HFFc6 (cell line): ENCODE measurements around the gene SBNO2. TPM values are rescaled to one million over a fixed set of nuclear protein-coding genes. Genes with fewer than 3 reads are reported as not detected.

Experiments used
- DNase-seq: peaks from one replicate; pipeline ENCODE4 v3.0.0-alpha.2; 2018
- H3K27ac Mint-ChIP-seq: 2 replicates; pipeline ENCODE4 v1.8.0; 2020; ENCODE audit warnings: mild to moderate bottlenecking, mixed read lengths
- H3K27me3 Mint-ChIP-seq: 2 replicates; pipeline ENCODE4 v1.8.0; 2021; ENCODE audit warnings: mild to moderate bottlenecking, moderate library complexity, mixed read lengths; ENCODE audit not compliant: insufficient read depth
- H3K36me3 Mint-ChIP-seq: 2 replicates; pipeline ENCODE4 v1.8.0; 2021; ENCODE audit warnings: low read depth, mixed read lengths
- H3K4me1 Mint-ChIP-seq: 2 replicates; pipeline ENCODE4 v1.8.0; 2020; ENCODE audit warnings: low read depth, mixed read lengths
- H3K4me3 Mint-ChIP-seq: 2 replicates; pipeline ENCODE4 v1.8.0; 2020; ENCODE audit warnings: mild to moderate bottlenecking, moderate library complexity, mixed read lengths
- H3K9me3 Mint-ChIP-seq: 2 replicates; pipeline ENCODE4 v1.8.0; 2020; ENCODE audit warnings: mild to moderate bottlenecking, mixed read lengths
- CTCF ChIP-seq: fragments of 200-600 bp; sonication (generic); IDR thresholded peaks from 2 replicates; pipeline ENCODE4 v1.5.0; 2021; ENCODE audit warnings: antibody characterized with exemption, mild to moderate bottlenecking
- total RNA-seq, 6 experiments: library from RNA; stranded (reverse); fragmentation: NEBNext Ultra II Directional; extraction: Animal tissue kit (Norgen Biotek cat#: 25700); gene quantifications; 2 replicates in 1 of 6; 3 replicates in 5 of 6; pipeline ENCODE4 v1.2.3, GENCODE V29; 2021

SBNO2 gene
- total RNA-seq, 6 experiments from 2014 or later: 33.7 to 49.8 (median 41.5) TPM

GRCh38 chr19:1151037-1151724, 22.9 kb downstream of the SBNO2 start:
- Mint-ChIP-seq H3K27me3 (no peaks in the 10 kb centered on the region), H3K36me3 (no peaks in the 10 kb centered on the region), H3K27ac (no peak overlapping the region), H3K4me1 (no peaks in the 10 kb centered on the region), H3K9me3 (no peaks in the 10 kb centered on the region), H3K4me3 (no peak overlapping the region)
- DNase-seq: no peak
- no peak for TF ChIP-seq CTCF

- no peak for DNase-seq
- no peak overlapping the region for H3K4me3 Mint-ChIP-seq
- H3K36me3 Mint-ChIP-seq: no peaks in the 10 kb centered on the region
- no peaks in the 10 kb centered on the region for H3K9me3 Mint-ChIP-seq
- no peak for TF ChIP-seq CTCF
- peaks cover 2% of the 10 kb centered on the region; the same call in 1 of the 2 replicates for H3K27me3 Mint-ChIP-seq
- no peaks in the 10 kb centered on the region for H3K4me1 Mint-ChIP-seq
- H3K27ac Mint-ChIP-seq: no peak overlapping the region
These were observed 23.6 kb downstream of the SBNO2 start for GRCh38 chr19:1150333-1151036.

DNA sequence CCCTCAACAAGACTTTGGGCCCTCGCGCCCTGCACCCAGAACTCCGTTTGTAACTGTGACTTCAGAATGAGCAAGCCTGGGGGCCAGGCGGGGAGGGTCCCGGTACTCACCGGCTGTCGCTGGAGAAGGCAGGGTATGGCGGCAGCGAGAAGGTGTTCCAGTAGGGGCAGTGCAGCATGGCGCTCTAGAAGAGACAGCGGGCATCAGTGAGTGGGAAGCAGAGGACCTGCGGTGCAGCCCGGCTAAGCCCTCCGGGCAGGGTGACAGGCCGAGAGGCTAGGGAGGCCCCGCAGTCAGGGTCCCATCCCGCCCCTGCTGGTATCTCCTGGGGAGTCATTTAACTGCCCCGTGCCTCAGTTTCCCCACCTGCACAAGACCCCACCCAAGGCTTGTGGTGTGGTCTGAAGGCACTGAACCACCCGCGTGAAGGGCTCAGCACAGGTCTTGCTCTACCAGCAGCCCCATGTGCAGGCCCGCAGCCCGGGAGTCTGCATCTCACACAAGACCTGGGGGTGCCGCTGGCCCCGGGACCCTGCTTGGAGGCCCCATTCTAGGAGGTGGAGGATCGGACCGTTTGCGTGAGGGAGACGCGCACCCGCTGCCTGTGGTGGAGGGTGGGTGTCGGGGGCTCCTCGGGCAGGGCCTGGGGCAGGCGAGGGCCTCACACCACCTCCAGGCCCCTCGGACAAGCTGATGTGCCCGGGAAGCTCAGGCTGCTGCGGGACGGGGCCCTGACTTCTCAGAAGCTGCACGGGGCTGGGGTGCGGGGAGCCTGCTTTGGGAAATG, 24.6 kb downstream of the SBNO2 start:
- peaks cover 7% of the 10 kb centered on the region for H3K36me3 Mint-ChIP-seq
- no peak for TF ChIP-seq CTCF
- no peak overlapping the region for H3K27ac Mint-ChIP-seq
- H3K4me1 Mint-ChIP-seq: 0 out of 2 replicates have a peak, but pooled peaks cover 4% of the 10 kb centered on the region
- DNase-seq: no peak
- no peak overlapping the region for H3K4me3 Mint-ChIP-seq
- H3K9me3 Mint-ChIP-seq: peaks cover 4% of the 10 kb centered on the region; the same call in 1 of the 2 replicates
- H3K27me3 Mint-ChIP-seq: peaks cover 3% of the 10 kb centered on the region

DNA sequence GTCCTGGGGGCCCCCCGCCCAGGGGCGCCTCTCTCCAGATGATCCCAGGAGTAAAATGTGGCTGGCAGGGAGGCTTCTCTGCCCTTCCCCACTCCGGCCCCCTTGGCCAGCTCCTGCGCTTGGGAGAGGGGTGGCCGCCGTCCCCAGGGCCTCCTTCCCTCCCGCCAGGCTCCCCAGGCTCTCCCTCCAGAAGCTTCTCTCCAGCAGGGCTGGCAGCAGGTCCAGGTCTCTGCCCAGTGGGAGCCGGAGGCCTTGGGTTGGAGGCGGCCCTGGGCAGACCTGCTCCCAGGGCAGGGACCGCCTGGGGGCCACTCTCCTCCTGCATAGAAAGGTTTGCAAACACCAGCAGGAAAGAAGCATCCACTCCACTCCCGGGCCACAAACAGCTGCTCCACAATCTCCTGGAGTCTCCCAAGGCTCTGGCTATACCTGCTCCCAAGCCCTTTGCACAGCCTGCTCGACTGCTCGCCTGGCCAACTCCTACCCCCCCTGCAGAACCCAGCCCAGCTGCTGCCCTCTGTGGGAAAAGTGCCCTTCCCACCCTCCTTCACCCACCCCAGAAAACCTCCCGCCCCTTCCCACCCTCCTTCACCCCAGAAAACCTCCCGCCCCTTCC, 26.0 kb downstream of the SBNO2 start:
- H3K4me3 Mint-ChIP-seq: no peak overlapping the region
- no peak for DNase-seq
- H3K36me3 Mint-ChIP-seq: peaks cover 21% of the 10 kb centered on the region
- TF ChIP-seq CTCF: no peak
- H3K9me3 Mint-ChIP-seq: peaks cover 4% of the 10 kb centered on the region; the same call in 1 of the 2 replicates
- H3K27me3 Mint-ChIP-seq: peaks cover 6% of the 10 kb centered on the region
- H3K27ac Mint-ChIP-seq: no peak overlapping the region
- H3K4me1 Mint-ChIP-seq: 0 out of 2 replicates have a peak, but pooled peaks cover 5% of the 10 kb centered on the region
